ENCODE results near the gene KLK13.

Gene KLK13

GRCh38 chr19:51086153-51086850 lies 21.4 kb upstream of the KLK13 start:
- H3K9me3 ChIP-seq (ENCODE audit: insufficient read depth, low read length, severe bottlenecking): no peaks in the 10 kb centered on the region
- H3K4me2 ChIP-seq (ENCODE audit: insufficient read depth, low read length): no peak overlapping the region
- no peak overlapping the region for H3K27ac ChIP-seq (ENCODE audit: low read length)
- no peaks in the 10 kb centered on the region for H3K27me3 ChIP-seq (ENCODE audit: insufficient read depth, low read length, poor library complexity)
- no peak overlapping the region for H3K4me3 ChIP-seq (ENCODE audit: low read depth in 1 of 2, low read length in 2 of 2)
- H3K4me1 ChIP-seq (ENCODE audit: insufficient read depth, low read length): no peaks in the 10 kb centered on the region
- no peaks in the 10 kb centered on the region for H4K20me1 ChIP-seq (ENCODE audit: insufficient read depth, low read length)
- H2AFZ ChIP-seq (ENCODE audit: low read depth, low read length): no peak overlapping the region
- TF ChIP-seq, protein P1, sequence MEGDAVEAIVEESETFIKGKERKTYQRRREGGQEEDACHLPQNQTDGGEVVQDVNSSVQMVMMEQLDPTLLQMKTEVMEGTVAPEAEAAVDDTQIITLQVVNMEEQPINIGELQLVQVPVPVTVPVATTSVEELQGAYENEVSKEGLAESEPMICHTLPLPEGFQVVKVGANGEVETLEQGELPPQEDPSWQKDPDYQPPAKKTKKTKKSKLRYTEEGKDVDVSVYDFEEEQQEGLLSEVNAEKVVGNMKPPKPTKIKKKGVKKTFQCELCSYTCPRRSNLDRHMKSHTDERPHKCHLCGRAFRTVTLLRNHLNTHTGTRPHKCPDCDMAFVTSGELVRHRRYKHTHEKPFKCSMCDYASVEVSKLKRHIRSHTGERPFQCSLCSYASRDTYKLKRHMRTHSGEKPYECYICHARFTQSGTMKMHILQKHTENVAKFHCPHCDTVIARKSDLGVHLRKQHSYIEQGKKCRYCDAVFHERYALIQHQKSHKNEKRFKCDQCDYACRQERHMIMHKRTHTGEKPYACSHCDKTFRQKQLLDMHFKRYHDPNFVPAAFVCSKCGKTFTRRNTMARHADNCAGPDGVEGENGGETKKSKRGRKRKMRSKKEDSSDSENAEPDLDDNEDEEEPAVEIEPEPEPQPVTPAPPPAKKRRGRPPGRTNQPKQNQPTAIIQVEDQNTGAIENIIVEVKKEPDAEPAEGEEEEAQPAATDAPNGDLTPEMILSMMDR (IDR thresholded peaks at IDR 0.05; ENCODE audit: borderline replicate concordance, extremely low read depth, low read length, poor library complexity, severe bottlenecking): no peak
- TF ChIP-seq EZH2 (IDR thresholded peaks at IDR 0.05; ENCODE audit: borderline replicate concordance, low read depth, low read length, severe bottlenecking): no peak
- DNase-seq (no peak), ATAC-seq (ENCODE audit: insufficient read depth, low read depth) (no peak)
- no peak overlapping the region for H3K9ac ChIP-seq (ENCODE audit: low read depth, low read length)
- H3K79me2 ChIP-seq (ENCODE audit: insufficient read depth, low read length): no peaks in the 10 kb centered on the region
- H3K36me3 ChIP-seq (ENCODE audit: insufficient read depth, low read length): no peaks in the 10 kb centered on the region

- Histone ChIP-seq H3K4me1 (ENCODE audit: insufficient read depth, low read length) (no peaks in the 10 kb centered on the region), H4K20me1 (ENCODE audit: insufficient read depth, low read length) (no peaks in the 10 kb centered on the region), H3K79me2 (ENCODE audit: insufficient read depth, low read length) (no peaks in the 10 kb centered on the region), H3K9me3 (ENCODE audit: insufficient read depth, low read length, severe bottlenecking) (no peaks in the 10 kb centered on the region), H3K27ac (ENCODE audit: low read length) (no peak overlapping the region), H3K4me3 (ENCODE audit: low read depth in 1 of 2, low read length in 2 of 2) (no peak overlapping the region), H2AFZ (ENCODE audit: low read depth, low read length) (no peak overlapping the region), H3K9ac (ENCODE audit: low read depth, low read length) (no peak overlapping the region), H3K27me3 (ENCODE audit: insufficient read depth, low read length, poor library complexity) (no peaks in the 10 kb centered on the region), H3K4me2 (ENCODE audit: insufficient read depth, low read length) (no peak overlapping the region), H3K36me3 (ENCODE audit: insufficient read depth, low read length) (no peaks in the 10 kb centered on the region)
- DNase-seq (no peak), ATAC-seq (ENCODE audit: insufficient read depth, low read depth) (no peak)
- TF ChIP-seq, protein P1 (IDR thresholded peaks at IDR 0.05; ENCODE audit: borderline replicate concordance, extremely low read depth, low read length, poor library complexity, severe bottlenecking): no peak
- no peak for TF ChIP-seq EZH2 (IDR thresholded peaks at IDR 0.05; ENCODE audit: borderline replicate concordance, low read depth, low read length, severe bottlenecking)
Measured at GRCh38 chr19:51084505-51084904, 19.6 kb upstream of the KLK13 start.

GRCh38 chr19:51083783-51084182 lies 18.9 kb upstream of the KLK13 start:
- Histone ChIP-seq H4K20me1 (ENCODE audit: insufficient read depth, low read length) (no peaks in the 10 kb centered on the region), H3K4me1 (ENCODE audit: insufficient read depth, low read length) (no peaks in the 10 kb centered on the region), H3K27me3 (ENCODE audit: insufficient read depth, low read length, poor library complexity) (no peaks in the 10 kb centered on the region), H3K9ac (ENCODE audit: low read depth, low read length) (no peak overlapping the region), H3K9me3 (ENCODE audit: insufficient read depth, low read length, severe bottlenecking) (no peaks in the 10 kb centered on the region), H3K79me2 (ENCODE audit: insufficient read depth, low read length) (no peaks in the 10 kb centered on the region), H3K36me3 (ENCODE audit: insufficient read depth, low read length) (no peaks in the 10 kb centered on the region), H3K4me2 (ENCODE audit: insufficient read depth, low read length) (no peak overlapping the region), H3K4me3 (ENCODE audit: low read depth in 1 of 2, low read length in 2 of 2) (no peak overlapping the region), H2AFZ (ENCODE audit: low read depth, low read length) (no peak overlapping the region), H3K27ac (ENCODE audit: low read length) (no peak overlapping the region)
- ATAC-seq (ENCODE audit: insufficient read depth, low read depth) (no peak), DNase-seq (no peak)
- TF ChIP-seq, protein P1 (IDR thresholded peaks at IDR 0.05; ENCODE audit: borderline replicate concordance, extremely low read depth, low read length, poor library complexity, severe bottlenecking): no peak
- no peak for TF ChIP-seq EZH2 (IDR thresholded peaks at IDR 0.05; ENCODE audit: borderline replicate concordance, low read depth, low read length, severe bottlenecking)
